NCI-H2196 treated with DMSO at 0.1 percent for 48 hours (cell line): Measurements from ENCODE around the gene NDUFS2.
"Not testable (repeated sequence)": the region's sequence is repeated elsewhere in the genome, so short reads cannot be mapped to it uniquely, and the experiment has no call there.

ENCODE experiments used
- DNase-seq: peaks from one replicate; lab custom pipeline; 2025; ENCODE audit not compliant: unreplicated experiment; lab: John Stamatoyannopoulos, UW

The NDUFS2 gene

GRCh38 chr1:161242313-161242712 is 40.1 kb downstream of the NDUFS2 start:
- DNase-seq = no peak

DNA sequence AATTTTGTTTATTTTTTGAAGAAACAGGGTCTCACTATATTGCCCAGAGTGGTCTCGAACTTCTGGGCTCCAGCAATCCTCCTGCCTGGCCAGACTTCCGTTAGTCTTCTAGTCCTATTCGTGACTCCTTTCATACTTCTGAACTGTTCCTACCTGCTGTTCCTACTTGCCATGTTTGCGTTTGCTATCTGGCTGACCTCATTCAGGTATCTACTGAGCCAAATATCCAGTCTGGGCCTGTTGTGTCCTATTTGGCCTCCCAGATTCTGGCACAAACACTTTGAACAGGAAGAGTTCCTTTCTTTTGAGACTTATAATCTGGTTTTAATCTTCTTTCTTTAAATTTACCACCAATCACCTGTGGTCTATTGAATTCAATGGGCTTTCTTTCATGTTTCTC is 42.7 kb downstream of the NDUFS2 start:
- DNase-seq = no peak

GRCh38 chr1:161250100-161250499 is 47.9 kb downstream of the NDUFS2 start:
- not testable (repeated sequence) for DNase-seq

DNA sequence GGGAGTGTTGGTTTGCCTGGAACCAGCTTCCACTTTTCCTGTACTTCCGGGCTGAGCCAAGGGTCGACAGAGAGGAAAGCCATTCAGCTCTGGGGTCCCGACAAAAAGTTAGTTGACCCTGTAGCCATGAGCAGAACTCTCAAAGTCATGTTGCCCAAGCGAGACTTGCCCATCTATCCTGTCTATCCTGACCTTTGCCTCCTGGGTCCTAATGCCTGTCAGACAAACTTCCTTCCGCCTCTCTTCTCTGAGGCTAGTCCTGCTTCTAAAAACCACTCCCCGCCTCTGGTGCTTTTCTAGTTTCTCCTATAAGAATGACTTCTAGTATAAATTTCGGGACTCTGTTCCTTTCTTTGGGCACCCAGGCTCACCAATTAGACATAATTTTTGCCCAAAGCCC is 48.7 kb downstream of the NDUFS2 start:
- no peak for DNase-seq

DNA sequence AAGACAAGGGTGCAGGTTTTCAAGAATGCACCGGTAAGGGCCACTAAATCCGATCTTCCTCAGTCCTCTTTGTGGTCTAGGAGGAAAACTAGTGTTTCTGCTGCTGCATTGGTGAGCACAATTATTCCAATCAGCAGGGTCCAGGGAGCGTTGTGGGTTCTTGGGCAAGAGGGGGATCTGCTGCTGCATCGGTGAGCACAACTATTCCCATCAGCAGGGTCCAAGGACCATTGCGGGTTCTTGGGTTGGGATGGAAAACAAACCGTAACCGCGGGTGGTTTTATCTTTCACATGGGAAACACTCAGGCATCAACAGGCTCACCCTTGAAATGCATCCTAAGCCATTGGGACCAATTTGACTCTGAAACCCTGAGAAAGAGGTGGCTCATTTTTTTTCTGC is 49.4 kb downstream of the NDUFS2 start:
- no peak for DNase-seq

- not testable (repeated sequence) for DNase-seq
Measured at GRCh38 chr1:161255302-161255701, 53.1 kb downstream of the NDUFS2 start.

DNA sequence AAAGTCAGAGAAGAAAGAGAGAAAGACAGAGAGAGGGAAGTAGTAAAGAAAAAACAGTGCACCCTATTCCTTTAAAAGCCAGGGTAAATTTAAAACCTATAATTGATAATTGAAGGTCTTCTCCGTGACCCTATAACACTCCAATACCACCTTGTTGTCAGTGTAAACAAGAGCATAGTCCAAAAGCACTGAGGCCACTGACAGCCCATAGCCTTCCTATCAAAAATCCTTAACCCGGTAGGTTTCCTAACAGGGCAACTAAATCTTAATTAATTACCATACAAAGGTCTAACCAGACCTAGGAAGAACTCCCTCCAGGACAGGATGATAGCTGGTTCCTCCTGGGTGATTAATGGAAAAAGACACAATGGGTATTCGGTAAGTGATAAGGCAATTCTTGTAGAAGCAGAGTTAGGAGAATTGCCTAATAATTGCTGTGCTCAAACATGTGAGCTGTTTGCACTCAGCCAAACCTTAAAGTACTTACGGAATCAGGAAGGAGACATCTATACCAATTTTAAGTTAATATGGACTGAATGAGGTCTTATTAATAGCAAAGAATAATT is 53.9 kb downstream of the NDUFS2 start:
- not testable (repeated sequence) for DNase-seq

DNA sequence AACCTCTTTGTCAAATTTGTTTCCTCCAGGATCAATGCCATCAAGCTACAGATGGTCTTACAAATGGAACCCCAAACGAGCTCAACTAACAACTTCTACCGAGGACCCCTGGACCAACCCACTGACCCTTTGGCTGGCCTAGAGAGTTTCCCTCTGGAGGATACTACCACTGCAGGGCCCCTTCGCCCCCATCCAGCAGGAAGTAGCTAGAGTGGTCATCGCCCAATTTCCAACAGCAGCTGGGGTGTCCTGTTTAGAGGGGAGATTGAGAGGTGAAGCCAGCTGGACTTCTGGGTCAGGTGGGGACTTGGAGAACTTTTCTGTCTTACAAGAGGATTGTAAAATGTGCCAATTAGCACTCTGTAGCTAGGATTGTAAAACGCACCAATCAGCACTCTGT is 54.9 kb downstream of the NDUFS2 start:
- DNase-seq = not testable (repeated sequence)

GRCh38 chr1:161258439-161259344 is 56.5 kb downstream of the NDUFS2 start, which contains the start of gene PCP4L1:
TSS of gene PCP4L1 (plus strand) at chr1:161258745. CDS start at chr1:161258975, 230 bp downstream.
- peak; percentile 26 for DNase-seq

DNA sequence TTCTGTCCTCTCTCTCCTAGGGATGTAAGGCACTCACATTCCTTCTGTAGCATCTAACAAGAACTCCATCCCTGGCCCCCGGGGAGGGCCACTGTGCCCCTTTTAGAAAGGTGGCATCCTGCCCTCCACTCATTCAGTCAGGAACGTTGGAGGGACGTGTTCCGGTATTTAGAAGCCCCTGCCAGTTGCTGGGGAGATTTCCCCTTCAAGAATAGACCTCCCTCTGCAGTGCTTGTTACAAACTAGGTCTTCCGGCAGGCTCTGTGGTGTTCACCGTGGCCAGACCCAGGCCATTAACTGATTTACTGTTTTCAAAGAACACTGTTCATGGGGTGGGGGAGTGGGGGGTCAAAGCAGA is 57.2 kb downstream of the NDUFS2 start:
- DNase-seq = no peak

GRCh38 chr1:161259765-161260164 is 57.6 kb downstream of the NDUFS2 start:
- DNase-seq = no peak

GRCh38 chr1:161260376-161261260 is 58.5 kb downstream of the NDUFS2 start:
- no peak for DNase-seq

DNA sequence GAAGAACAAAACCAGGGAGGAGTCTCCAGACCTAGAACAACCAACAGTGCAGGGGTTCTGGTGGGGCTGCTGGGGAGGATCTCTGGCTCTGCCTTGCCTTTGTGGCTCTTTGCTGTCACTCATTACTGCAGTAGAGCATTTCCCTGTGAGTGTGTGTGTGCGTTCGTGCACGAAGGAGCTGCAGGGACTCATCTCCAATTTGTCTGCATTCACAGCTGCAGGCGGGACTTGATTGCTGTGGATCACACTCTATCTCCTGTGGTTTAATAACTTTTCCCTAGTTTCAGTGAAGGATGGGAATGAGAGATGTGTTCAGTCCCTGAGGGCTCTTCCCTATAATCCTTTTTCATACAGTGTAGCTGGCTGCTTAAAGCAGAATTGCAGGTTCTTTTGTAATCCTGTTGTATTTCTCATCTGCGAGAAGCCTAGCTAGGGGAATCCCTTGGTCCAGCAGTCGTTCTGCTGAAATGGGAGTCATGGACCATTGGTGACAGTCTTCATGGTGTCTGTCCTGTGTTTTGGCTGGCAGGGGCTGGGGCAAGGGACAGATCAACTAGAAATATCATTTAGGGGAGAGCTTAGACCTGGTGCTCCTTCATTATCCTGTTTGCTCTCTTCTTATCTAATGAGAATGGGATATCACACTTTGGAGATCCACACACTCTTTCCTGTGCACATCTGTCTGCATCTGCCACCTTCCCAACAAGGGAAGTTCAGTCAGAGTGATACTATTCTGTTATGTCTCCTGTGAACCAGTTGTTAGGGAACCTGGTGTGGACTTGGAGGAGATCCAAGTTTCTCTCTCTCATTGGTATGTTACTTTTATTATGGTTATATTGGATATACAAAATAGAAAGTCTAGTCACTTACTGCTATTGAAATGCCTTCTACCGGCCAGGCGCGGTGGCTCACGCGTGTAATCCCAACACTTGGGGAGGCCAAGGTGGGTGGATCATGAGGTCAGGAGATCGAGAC is 59.4 kb downstream of the NDUFS2 start:
- DNase-seq = no peak
